Renal cortex interstitium (tissue), 15 donors: ENCODE measurements around the gene NOL4. TPM values are rescaled to one million over a fixed set of nuclear protein-coding genes. Genes with fewer than 3 reads are reported as not detected.
"Not testable (repeated sequence)": the region's sequence is repeated elsewhere in the genome, so short reads cannot be mapped to it uniquely, and the experiment has no call there.

Experiments used
- DNase-seq, 11 donors: peaks; one replicate each; pipeline ENCODE4 v3.0.0-alpha.2; 2013; ENCODE audit warnings: low read depth in 9 of 11, low spot score in 4 of 11; ENCODE audit errors: extremely low read depth in 1 of 11
- long read RNA-seq, 16 experiments: transcript quantifications; one replicate each; lab custom pipeline, GENCODE V29; 2026
- polyA plus RNA-seq, 3 donors: library from polyadenylated mRNA; unstranded; fragments of 120-200 nt; gene quantifications; one replicate each; pipeline ENCODE4 v1.2.1, GENCODE V29; 2013; ENCODE audit not compliant: insufficient read length in 3 of 3

NOL4 gene, protein sequence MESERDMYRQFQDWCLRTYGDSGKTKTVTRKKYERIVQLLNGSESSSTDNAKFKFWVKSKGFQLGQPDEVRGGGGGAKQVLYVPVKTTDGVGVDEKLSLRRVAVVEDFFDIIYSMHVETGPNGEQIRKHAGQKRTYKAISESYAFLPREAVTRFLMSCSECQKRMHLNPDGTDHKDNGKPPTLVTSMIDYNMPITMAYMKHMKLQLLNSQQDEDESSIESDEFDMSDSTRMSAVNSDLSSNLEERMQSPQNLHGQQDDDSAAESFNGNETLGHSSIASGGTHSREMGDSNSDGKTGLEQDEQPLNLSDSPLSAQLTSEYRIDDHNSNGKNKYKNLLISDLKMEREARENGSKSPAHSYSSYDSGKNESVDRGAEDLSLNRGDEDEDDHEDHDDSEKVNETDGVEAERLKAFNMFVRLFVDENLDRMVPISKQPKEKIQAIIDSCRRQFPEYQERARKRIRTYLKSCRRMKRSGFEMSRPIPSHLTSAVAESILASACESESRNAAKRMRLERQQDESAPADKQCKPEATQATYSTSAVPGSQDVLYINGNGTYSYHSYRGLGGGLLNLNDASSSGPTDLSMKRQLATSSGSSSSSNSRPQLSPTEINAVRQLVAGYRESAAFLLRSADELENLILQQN
- 1 to 10 TPM; 2.5 to 3.3 (median 2.6) TPM for polyA plus RNA-seq
- long read RNA-seq, donor 1, result 0 reads
- long read RNA-seq, donor 2, result 0 reads
- long read RNA-seq, donor 3, result 0 reads
- long read RNA-seq, donor 4, result 0 reads
- long read RNA-seq, donor 5, result 0 reads
- long read RNA-seq, donor 6, result 0 reads
- long read RNA-seq, donor 7, result 0 reads
- long read RNA-seq, donor 8, result 0 reads
- long read RNA-seq, donor 9, partial matches to known transcripts, result 0 of 1 reads
- long read RNA-seq, donor 9, other reads (novel, unspliced or antisense), result 0 of 1 reads
- long read RNA-seq, donor 10, result 0 reads
- long read RNA-seq, donor 11, result 0 reads
- long read RNA-seq, donor 12, result 0 reads
- long read RNA-seq, donor 13, result 0 reads
- long read RNA-seq, donor 14, result 0 reads
- long read RNA-seq, donor 15, result 0 reads
- long read RNA-seq, donor 16, result 0 reads

DNA sequence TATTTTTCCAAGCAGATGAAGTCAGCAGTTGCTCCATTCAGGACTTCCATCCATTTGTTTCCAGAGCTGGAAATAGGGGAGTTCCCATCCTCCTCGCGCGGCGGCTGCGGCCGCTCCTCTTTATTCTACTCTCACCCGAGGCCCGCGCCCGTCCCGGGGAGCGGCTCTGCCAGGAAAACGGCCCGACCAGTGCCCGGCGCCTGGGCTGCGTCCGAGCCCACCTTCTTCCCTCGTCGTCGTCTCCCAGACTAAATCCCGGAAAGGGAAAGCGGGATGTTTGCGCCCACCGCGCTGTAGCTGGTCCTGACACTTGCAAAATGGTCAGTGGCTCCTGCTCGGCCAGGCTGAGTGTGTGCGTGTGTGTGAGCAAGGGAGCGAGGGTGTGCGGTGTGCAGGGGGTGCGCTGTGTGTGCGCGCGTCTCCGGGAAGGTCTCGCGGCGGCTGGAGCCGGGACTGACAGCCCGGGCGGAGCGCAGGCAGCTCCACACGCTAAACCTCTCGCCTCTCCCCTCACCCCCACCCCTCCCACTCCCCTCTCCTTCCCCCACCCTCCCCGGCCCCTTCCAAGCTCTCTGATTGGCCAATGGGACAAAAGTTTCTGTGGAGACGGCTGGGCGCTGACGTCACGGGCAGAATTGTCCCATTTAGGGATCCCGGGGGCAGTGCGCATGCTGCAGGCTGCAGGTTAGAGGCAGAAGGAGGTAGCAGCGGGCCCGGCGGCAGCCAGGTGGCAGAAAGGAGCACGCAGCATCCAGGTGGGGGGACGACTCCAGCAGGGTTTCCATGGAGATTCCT lies at the start of gene NOL4:
Gene NOL4 (minus strand): TSS at position 491 of the 795 bp plus-strand sequence. CDS start 1,660 bp downstream, outside the sequence.
- peak; percentile 35 to 79 (median 66) for DNase-seq

- DNase-seq, result not testable (repeated sequence)
Measured at GRCh38 chr18:34266029-34266428, 41.3 kb upstream of the NOL4 start.

DNA sequence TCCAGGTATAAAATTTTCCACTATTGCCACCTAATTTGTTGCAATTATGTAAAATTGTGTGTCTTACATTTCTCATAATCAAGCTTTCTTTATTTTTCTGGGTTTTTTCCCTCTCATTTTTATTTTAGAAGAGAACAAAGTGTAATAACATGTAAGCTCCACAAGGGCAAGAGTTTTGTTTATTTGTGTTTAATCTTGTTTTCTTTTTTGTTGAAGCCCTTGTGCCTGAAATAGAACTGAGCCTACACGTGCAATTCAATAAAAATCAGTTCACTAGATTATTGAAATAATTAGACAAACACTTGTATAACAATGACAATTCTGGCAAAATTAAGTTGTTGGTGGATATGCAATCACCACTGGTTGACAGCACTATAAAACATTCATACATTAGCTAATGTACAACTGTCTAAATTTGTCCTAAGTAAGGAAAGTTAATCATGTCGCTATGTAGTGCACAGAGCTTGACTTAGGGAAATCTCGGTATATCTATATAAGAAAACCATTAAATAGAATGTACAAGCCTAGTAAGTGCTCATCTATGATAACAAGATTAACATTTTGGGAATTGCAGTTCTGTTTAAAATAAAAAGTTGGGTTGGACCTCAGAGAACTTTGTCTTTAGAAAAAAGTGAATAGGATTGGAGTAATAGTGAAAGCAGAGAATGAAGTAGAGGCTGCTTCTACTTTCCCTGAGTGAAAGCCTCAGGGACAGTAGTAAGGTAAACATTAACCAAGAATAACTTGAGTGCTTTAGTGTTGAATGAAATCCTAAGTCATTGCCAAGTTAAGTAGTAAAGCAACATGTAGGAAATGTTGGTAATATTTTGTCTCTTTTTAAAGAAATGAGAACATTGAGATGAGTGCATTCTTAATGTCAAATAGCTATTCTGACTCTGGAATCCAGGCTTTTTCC lies 37.4 kb upstream of the NOL4 start:
- peak in 2 of 11 donors; percentile 3 to 32 for DNase-seq

DNA sequence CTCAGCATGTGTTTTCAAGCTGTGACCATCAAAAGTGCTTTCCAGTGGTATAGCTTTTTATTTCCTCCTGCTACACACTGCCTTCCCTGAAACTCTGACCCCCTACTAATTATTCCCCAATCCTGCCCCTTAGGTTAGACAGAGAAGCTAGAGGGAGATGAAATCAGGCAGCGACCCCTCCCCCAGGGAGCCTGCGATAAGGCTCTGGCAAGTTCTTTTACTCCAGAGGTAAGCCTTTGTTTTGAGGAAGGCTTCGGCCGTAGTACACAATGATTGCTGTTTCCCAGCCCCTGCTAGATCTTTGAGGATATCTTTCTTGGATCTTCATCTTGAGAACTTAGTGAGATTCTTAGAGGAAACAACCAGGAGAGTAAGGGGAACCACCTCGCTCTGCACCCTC lies 33.5 kb upstream of the NOL4 start:
- DNase-seq, result no peak

DNA sequence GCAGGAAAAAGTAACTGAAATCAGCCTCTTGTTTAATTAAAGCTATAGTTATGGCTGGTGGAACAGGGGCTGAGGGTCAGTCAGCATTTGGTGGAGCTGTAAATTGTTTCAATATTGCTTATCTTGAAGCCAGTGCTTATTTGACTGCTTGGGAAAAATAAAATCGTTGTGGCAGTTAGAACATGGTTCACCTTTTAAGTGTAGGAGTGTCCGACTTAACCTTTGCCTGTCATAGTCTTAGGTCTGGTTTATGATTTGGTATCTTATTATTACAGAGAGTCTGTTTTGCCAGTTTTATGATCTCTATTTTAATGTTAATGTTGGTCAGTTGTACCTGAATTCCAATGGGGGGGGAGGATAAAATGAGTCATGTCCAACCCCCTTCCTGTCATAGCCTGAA lies 27.2 kb upstream of the NOL4 start:
- no peak for DNase-seq

- no peak for DNase-seq
Measured at GRCh38 chr18:34248727-34249126, 24.0 kb upstream of the NOL4 start.

- no peak for DNase-seq
Measured at GRCh38 chr18:34242739-34243138, 18.0 kb upstream of the NOL4 start.

- not testable (repeated sequence) for DNase-seq
Measured at GRCh38 chr18:34233781-34234388, 9.2 kb upstream of the NOL4 start.

- DNase-seq, result no peak
Measured at GRCh38 chr18:34225218-34225553, 473 bp upstream of the NOL4 start.

DNA sequence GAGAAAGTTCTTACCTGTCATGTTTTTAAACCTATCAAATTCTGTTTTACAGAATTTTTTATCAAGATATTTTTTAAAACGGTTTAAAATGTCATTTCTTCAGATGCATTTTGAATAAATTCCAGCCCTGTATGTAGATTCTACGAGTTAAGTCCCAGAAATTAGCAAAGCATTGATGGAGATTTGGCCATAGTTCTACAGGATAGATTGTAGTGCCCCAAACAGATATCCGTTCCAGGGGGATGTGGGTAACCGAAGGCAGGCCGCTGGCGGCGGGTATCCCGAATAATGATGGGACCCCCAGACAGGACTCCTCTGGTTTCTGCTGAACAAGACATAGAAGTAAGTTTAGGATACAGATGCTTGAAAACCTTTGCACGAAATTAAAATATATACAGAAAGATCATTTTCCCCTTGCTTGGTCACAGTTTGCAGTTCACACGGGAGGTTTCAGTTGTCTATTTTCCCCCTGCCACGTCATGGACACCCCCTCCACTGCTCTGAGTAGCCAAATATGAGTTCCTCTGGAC lies 755 bp downstream of the NOL4 start:
- peak in 1 of 11 donors; percentile 0 for DNase-seq

DNA sequence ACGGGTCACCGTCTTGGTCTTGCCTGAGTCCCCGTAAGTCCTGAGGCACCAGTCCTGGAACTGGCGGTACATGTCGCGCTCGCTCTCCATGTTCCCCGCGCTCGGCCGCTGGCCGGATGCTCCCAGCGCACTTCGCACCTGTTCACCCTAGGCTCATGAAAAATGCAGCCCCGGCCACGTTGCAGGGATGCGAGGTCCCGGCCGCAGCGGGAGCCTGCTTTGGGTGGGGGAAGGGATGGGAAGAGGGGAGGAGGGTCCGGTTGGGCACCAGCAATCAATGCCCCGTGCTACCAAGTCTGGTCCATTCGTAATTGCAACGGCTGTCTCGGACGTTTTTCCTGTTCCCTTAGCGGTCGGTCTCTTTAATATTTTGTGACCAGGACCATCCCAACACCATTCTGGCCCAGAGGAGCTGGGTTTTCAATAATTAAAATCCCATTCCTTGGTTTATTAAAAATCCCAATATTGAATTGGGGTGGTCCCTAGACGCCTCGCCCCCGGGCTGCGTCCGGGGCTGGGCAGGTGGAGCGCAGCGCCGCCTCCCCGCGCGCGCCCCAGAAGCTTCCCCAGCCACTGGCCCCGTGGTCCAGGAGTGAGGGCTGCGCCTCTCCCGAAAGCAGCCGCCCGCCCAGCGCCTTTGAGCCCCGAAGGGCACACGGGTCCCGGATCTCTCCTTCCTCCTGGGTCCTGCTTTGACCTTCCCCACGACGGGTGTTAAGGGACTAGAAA lies 1.4 kb downstream of the NOL4 start:
- peak in 3 of 11 donors; percentile 7 to 22 (median 15) for DNase-seq

DNA sequence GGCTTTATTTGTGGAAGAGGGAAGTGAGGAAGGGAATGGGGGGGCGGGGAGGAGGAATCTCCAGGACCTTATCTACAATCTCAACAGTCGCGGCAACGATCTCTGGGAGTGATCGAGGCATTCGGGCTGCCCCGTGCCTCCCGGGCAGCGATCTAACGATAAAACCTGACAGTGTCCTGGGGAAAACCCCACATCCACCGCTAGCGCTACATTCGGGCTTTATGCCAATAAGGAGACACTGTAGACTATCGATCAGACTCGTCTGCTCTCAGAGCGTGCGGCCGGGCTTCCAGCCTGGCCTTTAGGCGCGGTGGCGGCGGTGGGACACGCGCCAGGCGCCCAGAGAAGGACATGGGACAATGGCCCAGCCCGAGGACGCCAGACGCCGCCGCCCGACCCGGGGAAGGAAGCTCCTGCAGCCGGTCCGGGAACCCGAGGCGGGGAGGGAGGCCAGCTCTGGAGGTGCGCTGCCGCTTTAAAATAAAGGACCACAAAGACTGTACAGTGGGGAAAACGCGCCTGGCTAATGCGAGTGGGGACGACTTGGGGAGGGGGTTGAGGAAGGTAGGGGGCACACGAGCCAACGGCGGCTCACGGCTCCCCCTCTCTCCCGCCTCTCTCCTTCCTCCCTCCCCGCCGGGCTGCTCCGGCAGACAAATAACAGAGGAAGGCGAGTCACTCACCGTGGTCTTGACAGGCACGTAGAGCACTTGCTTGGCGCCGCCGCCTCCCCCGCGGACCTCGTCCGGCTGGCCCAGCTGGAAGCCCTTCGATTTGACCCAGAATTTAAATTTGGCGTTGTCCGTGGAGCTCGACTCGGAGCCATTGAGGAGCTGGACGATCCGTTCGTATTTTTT lies 2.2 kb downstream of the NOL4 start:
- DNase-seq, result peak in 2 of 11 donors; percentile 2 to 16

- peak in 1 of 11 donors; percentile 2 for DNase-seq
Measured at GRCh38 chr18:34221971-34222306, 2.8 kb downstream of the NOL4 start.

DNA sequence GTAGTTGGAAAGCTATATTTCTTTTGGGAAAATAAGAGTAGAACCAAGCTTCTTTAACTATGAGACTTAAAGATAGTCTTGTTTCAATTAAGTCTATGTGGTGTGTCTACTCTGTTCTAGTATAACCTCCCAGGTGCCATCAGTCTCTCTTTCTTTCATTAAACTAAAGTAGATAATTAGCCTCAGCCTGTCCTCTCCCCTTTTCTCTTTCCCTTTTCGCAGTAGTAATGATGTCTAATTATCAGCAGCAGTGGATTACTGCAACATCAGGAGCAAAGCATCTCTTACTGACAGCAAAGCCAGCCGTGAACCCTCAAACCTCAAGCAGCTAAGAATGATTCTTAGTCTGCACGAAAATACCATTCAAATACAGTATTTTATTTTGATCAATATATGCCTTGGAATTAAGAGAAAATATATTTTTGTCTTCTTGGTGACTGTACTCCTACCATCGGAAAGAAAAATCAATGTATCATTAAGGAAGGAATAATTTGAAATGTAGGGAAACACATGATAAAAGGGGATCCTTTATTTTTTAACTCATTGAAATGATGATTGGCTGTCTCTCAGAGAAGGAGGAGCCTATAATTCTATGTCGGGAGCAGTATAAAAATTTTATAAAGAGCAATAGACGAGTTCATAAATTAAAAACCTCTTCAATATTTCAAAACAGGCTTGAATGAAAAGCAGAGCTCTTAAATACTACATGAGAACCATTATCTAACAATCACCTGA lies 4.5 kb downstream of the NOL4 start:
- no peak for DNase-seq

- DNase-seq, result no peak
Measured at GRCh38 chr18:34219651-34220050, 5.1 kb downstream of the NOL4 start.
